Tracheal epithelial cell (primary cell): ENCODE results near the gene DNAJC18. TPM values are rescaled to one million over a fixed set of nuclear protein-coding genes. Genes with fewer than 3 reads are reported as not detected.

Source experiments
- total RNA-seq: library from RNA; depleted of rRNA; stranded (reverse); fragments of >200 nt; gene quantifications from 2 replicates; pipeline ENCODE4 v1.2.1, GENCODE V29; 2014

DNAJC18 gene
- total RNA-seq: 1.3 and 1.4 TPM in 2 replicates

DNA sequence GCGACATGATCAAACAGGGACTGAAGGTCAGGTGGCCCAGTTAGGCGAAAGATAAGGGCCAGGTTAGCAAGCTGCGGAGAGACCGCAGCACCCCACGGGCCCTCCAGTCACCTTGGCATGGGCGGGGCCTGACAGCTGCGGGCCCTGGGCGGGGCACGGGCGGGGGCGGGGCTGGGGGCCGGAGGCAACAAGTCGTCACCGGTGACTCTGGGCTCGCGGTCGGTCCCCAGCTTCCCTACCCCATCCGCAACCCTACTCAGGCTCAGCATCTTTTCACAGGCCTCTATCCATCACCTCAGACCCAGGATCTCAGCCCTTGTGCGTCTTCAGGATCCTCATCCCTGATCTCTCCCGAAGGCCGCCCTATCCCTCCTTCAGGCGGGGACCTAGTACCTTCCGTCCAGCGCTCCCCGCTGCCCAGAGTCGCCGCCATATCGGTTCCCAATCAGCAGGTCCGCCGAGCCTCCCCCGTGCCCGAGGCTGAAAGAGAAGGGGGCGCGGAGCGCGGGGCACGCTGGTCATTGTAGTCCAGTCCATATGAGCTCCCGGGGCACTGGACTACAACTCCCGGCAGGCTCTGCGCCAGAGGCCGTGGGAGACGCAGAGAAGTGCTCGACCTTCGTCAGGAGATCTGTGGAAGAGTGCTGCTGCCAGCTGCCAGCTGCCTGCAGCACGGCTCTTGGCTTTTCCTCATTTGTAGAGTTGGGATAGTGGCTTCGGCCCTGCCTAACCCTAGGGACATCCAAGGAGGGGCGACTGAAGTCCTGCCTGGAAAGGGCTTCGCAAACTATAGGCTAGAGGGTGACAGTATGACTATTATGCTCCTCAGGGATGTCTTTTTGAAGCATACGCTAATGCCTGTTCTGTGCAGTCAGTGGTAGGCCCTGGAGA lies at the start of gene DNAJC18:
TSS of gene DNAJC18 (minus strand) at position 513 of the 891 bp plus-strand sequence. CDS start at position 433, 80 bp downstream.

DNA sequence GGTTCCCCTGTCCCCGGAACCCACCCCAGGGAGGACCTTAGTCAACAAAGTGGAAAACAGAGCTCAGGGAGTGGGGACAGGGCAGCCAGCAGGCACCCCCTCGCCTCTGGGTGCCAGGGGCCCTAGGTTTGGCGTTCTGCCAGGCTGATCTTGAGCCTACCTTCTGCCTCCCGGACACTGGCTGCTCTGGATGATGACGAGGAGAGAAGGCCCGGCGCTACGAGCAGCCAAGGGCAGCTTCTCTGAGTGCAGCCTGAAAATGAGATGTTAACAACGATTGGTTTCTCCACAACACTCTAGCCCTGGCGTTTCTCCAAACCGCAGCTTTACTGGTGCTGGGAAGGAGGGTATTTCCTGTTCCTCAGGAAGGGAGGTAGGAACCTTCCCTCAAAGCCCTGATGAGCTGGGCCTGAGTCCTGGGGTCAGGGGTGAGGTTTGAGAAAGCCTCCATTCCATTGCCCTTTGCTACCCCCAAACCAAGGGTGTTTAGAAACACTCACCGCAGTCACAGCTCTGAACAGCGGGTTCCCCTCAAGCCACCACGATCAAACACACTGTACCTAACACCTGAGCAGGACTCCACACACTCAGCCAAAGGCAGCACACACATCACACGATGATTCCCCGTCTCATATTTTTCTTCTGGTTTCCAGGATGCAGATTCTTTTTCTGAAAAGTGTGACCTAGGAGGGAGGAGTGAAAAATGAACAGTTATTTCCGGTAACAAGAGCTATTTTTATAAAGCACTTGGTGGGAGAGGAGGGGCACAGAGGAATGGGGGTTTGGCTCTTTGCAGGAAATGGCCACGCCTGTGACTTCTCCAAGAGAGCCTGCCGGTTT lies 42.9 kb upstream of the DNAJC18 start, which contains the start of gene STING1:
TSS of gene STING1 (minus strand) at position 709 of the 840 bp plus-strand sequence. CDS start 1,054 bp downstream, outside the sequence.

GRCh38 chr5:139470821-139471300 lies 31.5 kb upstream of the DNAJC18 start, which contains the start of gene SMIM33:
Gene SMIM33 (plus strand): TSS chr5:139471004. CDS start chr5:139471122, 118 bp downstream.

DNA sequence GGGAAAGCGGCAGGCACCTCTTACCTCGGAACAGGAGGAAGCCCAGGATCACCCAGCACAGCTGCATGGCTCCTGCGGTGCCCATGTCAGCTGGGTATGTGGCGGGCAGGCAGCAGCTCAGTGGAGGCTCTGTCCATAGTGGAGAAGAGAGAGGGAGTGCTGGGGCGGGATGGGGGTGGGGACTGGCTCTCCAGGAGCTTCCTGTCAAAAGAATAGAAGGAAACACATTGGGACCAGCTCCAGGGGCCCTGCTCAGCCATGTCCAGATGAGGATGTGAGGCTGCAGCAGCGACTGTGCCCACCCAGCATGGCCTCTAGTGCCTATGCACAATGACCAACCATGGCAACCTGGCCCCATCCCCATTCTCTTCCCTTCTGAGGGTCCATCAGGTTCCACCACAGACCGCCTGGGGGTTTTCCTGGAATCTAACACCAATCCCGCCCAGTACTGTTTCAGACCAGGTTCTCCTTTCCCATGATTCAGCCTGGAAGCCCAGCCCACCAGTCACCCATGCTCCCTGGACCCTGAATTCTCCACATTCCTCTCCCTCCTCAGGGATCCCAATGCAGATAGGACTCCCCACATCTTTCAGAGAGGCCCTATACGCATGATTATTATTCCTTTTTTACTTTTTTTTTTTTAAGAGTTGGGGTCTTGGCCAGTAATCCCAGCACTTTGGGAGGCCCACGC lies 23.4 kb upstream of the DNAJC18 start, which contains the start of gene ECSCR:
TSS of gene ECSCR (minus strand) at position 158 of the 691 bp plus-strand sequence. CDS start at position 85, 73 bp downstream.

DNA sequence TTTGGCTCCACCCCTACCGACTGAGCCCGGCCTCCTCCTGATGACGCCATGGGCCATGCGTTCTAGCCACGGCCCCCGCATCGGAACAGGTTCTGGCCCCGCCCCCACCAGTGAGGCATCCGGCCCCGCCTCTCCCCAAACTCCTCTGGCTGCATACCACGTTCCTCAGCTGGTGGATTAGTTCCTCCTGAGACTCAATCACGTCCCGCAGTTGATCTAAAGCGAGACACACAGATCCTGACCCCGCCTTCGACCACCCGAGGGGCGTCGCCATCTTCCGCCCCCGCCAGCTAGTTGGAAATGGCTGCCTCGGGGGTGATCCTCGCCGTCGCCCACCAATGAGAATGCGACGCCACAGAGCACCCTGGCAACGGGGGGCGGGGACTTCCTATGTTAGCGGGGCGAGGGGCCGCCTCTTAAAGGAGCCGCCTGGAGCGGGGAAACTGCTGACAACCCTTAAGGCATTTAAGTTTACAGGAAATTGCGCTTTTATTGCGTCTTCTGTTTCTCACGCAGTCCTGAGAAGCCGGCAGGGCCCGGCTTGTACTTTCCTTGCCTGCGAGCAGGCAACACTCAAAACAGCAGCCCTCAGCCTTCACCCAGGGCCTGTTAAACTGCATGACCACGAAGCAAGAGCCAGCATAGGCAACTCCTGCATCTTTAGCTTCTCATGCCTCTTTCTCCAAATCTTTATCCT lies 35.4 kb downstream of the DNAJC18 start, which contains the start of gene SPATA24:
TSS of gene SPATA24 (minus strand) at position 303 of the 697 bp plus-strand sequence. CDS start at position 274, 29 bp downstream.

GRCh38 chr5:139394654-139395566 lies 44.4 kb downstream of the DNAJC18 start, which contains the start of gene PROB1:
Gene PROB1 (minus strand): TSS chr5:139395104. CDS start chr5:139395081, 23 bp downstream.

DNA sequence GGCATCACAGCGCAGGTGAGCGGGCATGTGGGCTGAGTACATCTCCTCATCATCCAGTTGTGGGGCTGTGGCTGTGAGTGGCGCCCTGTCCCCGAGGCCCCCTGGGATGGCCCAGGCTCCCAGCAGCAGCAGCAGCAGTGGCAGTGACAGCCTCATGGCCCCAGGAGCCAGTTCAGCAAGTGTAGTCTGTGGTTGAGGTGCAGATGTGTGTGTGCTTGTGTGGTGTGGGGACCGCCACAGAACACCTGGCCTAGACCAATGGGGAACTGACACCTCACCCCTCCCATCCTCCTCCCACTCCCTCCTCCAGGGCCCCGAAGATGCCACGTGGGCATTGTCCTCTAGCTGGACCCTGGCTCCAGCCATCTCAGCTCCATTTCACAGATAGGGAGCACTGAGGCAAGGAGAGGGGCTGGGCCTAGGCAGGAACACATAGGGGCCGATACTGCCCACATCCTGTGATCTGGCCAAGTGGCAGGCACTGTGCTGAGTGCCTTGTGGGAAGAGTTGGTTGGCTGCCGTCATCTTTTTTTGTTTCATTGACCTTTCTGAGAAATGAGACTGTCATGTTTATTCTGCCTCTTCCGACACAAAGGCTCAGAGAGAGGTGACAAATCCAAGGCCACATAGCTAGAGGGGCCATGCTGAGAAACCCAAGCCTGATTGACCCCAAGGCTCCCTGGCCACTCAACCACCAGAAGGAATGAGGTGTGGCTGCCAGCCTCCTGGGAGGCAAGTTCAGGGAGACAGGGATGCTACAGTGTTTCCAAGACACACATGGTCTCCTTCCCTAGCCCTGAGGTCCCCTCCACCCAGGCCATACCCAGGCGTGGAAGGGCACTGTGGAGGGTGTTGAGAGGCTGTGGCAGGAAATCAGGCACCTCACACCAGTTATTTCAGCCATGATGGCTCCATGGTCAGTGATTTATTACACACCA lies 49.4 kb downstream of the DNAJC18 start, which contains the start of gene MZB1:
TSS of gene MZB1 (minus strand) at position 213 of the 938 bp plus-strand sequence. CDS start at position 156, 57 bp downstream.

GRCh38 chr5:139383275-139383992 lies 55.9 kb downstream of the DNAJC18 start, which contains the start of gene SLC23A1:
Gene SLC23A1 (minus strand): TSS chr5:139383297. CDS start chr5:139383253, 44 bp downstream.

Other genes with a start within 250 kb of the DNAJC18 start
- gene SIL1, start 241.2 kb downstream of the DNAJC18 start, total RNA-seq: 60.7 and 70.8 TPM in 2 replicates
- 181 and 197 TPM in 2 replicates for gene MATR3, start 145.8 kb downstream of the DNAJC18 start, total RNA-seq
- 37.9 and 51.6 TPM in 2 replicates for gene PAIP2, start 97.7 kb downstream of the DNAJC18 start, total RNA-seq
- gene SLC23A1, start 56.2 kb downstream of the DNAJC18 start, total RNA-seq: 0.24 TPM in 1 of 2 replicates, not detected in the other
- 0.21 and 0.24 TPM in 2 replicates for gene MZB1, start 49.6 kb downstream of the DNAJC18 start, total RNA-seq
- 0.72 and 1.5 TPM in 2 replicates for gene PROB1, start 44.4 kb downstream of the DNAJC18 start, total RNA-seq
- 3.4 and 4.6 TPM in 2 replicates for gene SPATA24, start 35.4 kb downstream of the DNAJC18 start, total RNA-seq
- gene ECSCR, start 23.2 kb upstream of the DNAJC18 start, total RNA-seq: not detected in 2 replicates
- not detected in 2 replicates for gene SMIM33, start 31.5 kb upstream of the DNAJC18 start, total RNA-seq
- 3.2 and 7.0 TPM in 2 replicates for gene STING1, start 43.2 kb upstream of the DNAJC18 start, total RNA-seq
- gene UBE2D2, start 121.8 kb upstream of the DNAJC18 start, total RNA-seq: 67.1 and 95.2 TPM in 2 replicates
- gene CXXC5, start 208.8 kb upstream of the DNAJC18 start, total RNA-seq: 16.4 and 47.0 TPM in 2 replicates